GM23338 (cell line): ENCODE data around the gene NRXN2. TPM values are rescaled to one million over a fixed set of nuclear protein-coding genes. Genes with fewer than 3 reads are reported as not detected.

Source experiments
- CREB1 ChIP-seq: fragments of 250-450 bp; sonication (Bioruptor Pico); IDR thresholded peaks from 2 replicates; pipeline ENCODE4 v1.5.0; 2020; ENCODE audit warnings: low read depth, mild to moderate bottlenecking, moderate library complexity
- EZH2 ChIP-seq: fragments of 200-600 bp; sonication (generic); IDR thresholded peaks from one replicate; pipeline ENCODE4 v1.8.0; 2017; ENCODE audit warnings: antibody characterized with exemption, mild to moderate bottlenecking, low read depth; ENCODE audit not compliant: unreplicated experiment
- POLR2AphosphoS5 ChIP-seq: IDR thresholded peaks from 2 replicates; pipeline ENCODE4 v1.6.1; 2016; ENCODE audit warnings: antibody characterized with exemption, low read depth
- STAT1 ChIP-seq: IDR thresholded peaks from one replicate; pipeline ENCODE4 v1.6.1; 2016; ENCODE audit warnings: antibody characterized with exemption; ENCODE audit not compliant: unreplicated experiment
- ZNF114 ChIP-seq: fragments of 250-450 bp; sonication (Bioruptor Pico); IDR thresholded peaks from 2 replicates; pipeline ENCODE4 v1.5.0; 2020; ENCODE audit warnings: mild to moderate bottlenecking, moderate library complexity
- ZNF331 ChIP-seq: fragments of 250-450 bp; sonication (Bioruptor Pico); IDR thresholded peaks from 2 replicates; pipeline ENCODE4 v1.5.0; 2020; ENCODE audit warnings: low read depth, mild to moderate bottlenecking, moderate library complexity
- polyA plus RNA-seq: library from polyadenylated mRNA; unstranded; fragments of >200 nt; fragmentation: Nextera tagmentation; extraction: Ambion mirVana; gene quantifications from 2 replicates; pipeline ENCODE4 v1.2.1, GENCODE V29; 2016
- total RNA-seq: library from RNA; depleted of rRNA; stranded (reverse); fragments of >200 nt; shearing (Covaris generic); gene quantifications from 2 replicates; pipeline ENCODE4 v1.2.3, GENCODE V29; 2014
- TF ChIP-seq, protein P1 (sequence below): fragments of 250-450 bp; sonication (Bioruptor Pico); IDR thresholded peaks from 2 replicates; pipeline ENCODE4 v1.5.0; 2020; ENCODE audit warnings: mild to moderate bottlenecking, moderate library complexity
- TF ChIP-seq, protein P2 (sequence below), 2 experiments: fragments of 200-600 bp in 1 of 2; sonication (generic) in 1 of 2; conservative IDR thresholded peaks; 2 replicates each; pipeline versions ENCODE4 v1.5.1 to v1.6.1; 2016 to 2017; ENCODE audit warnings: antibody characterized with exemption in 2 of 2, low read depth in 2 of 2, mild to moderate bottlenecking in 2 of 2, moderate library complexity in 1 of 2
- TF ChIP-seq, protein P3 (sequence below): IDR thresholded peaks from 2 replicates; pipeline ENCODE4 v1.6.1; 2016; ENCODE audit warnings: antibody characterized with exemption

The NRXN2 gene
- total and polyA plus RNA-seq, 2 experiments from 2014 or later = 3.4 to 17.0 TPM

DNA sequence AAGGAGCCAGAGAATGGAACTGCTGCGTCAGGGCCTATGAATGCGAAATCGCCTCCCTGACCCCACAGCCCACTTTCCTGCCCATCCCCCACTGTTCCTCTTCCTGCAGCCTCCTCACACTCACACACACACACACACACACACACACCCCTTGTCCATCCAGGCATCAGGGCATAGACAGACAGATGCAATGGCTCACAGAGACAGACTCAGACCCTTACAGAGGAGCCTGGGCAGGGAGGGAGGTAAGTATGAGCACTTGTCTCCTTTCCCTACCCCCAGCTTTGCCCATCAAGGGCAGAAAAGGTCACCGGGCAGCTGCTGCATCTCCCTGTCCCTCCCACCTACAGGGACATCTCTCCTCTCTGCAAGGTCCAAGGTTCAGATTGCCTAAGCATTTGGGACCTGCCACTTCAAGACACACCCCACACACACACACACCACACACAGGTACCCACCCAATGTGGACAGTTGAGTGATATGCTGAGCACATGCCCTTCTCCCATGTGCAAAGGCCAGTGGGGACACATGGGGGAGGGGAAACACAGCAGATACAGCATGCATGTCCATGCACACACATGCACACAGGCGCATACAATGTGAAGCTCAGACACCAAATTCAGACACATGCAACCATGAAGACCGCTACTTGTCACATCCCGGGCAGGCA, 2.0 kb upstream of the NRXN2 start (continued):
- TF ChIP-seq, protein P1, sequence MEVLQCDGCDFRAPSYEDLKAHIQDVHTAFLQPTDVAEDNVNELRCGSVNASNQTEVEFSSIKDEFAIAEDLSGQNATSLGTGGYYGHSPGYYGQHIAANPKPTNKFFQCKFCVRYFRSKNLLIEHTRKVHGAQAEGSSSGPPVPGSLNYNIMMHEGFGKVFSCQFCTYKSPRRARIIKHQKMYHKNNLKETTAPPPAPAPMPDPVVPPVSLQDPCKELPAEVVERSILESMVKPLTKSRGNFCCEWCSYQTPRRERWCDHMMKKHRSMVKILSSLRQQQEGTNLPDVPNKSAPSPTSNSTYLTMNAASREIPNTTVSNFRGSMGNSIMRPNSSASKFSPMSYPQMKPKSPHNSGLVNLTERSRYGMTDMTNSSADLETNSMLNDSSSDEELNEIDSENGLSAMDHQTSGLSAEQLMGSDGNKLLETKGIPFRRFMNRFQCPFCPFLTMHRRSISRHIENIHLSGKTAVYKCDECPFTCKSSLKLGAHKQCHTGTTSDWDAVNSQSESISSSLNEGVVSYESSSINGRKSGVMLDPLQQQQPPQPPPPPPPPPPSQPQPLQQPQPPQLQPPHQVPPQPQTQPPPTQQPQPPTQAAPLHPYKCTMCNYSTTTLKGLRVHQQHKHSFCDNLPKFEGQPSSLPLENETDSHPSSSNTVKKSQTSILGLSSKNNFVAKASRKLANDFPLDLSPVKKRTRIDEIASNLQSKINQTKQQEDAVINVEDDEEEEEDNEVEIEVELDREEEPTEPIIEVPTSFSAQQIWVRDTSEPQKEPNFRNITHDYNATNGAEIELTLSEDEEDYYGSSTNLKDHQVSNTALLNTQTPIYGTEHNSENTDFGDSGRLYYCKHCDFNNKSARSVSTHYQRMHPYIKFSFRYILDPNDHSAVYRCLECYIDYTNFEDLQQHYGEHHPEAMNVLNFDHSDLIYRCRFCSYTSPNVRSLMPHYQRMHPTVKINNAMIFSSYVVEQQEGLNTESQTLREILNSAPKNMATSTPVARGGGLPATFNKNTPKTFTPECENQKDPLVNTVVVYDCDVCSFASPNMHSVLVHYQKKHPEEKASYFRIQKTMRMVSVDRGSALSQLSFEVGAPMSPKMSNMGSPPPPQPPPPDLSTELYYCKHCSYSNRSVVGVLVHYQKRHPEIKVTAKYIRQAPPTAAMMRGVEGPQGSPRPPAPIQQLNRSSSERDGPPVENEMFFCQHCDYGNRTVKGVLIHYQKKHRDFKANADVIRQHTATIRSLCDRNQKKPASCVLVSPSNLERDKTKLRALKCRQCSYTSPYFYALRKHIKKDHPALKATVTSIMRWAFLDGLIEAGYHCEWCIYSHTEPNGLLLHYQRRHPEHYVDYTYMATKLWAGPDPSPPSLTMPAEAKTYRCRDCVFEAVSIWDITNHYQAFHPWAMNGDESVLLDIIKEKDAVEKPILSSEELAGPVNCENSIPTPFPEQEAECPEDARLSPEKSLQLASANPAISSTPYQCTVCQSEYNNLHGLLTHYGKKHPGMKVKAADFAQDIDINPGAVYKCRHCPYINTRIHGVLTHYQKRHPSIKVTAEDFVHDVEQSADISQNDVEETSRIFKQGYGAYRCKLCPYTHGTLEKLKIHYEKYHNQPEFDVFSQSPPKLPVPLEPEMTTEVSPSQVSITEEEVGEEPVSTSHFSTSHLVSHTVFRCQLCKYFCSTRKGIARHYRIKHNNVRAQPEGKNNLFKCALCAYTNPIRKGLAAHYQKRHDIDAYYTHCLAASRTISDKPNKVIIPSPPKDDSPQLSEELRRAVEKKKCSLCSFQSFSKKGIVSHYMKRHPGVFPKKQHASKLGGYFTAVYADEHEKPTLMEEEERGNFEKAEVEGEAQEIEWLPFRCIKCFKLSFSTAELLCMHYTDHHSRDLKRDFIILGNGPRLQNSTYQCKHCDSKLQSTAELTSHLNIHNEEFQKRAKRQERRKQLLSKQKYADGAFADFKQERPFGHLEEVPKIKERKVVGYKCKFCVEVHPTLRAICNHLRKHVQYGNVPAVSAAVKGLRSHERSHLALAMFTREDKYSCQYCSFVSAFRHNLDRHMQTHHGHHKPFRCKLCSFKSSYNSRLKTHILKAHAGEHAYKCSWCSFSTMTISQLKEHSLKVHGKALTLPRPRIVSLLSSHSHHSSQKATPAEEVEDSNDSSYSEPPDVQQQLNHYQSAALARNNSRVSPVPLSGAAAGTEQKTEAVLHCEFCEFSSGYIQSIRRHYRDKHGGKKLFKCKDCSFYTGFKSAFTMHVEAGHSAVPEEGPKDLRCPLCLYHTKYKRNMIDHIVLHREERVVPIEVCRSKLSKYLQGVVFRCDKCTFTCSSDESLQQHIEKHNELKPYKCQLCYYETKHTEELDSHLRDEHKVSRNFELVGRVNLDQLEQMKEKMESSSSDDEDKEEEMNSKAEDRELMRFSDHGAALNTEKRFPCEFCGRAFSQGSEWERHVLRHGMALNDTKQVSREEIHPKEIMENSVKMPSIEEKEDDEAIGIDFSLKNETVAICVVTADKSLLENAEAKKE = no peak
- TF ChIP-seq, protein P2, sequence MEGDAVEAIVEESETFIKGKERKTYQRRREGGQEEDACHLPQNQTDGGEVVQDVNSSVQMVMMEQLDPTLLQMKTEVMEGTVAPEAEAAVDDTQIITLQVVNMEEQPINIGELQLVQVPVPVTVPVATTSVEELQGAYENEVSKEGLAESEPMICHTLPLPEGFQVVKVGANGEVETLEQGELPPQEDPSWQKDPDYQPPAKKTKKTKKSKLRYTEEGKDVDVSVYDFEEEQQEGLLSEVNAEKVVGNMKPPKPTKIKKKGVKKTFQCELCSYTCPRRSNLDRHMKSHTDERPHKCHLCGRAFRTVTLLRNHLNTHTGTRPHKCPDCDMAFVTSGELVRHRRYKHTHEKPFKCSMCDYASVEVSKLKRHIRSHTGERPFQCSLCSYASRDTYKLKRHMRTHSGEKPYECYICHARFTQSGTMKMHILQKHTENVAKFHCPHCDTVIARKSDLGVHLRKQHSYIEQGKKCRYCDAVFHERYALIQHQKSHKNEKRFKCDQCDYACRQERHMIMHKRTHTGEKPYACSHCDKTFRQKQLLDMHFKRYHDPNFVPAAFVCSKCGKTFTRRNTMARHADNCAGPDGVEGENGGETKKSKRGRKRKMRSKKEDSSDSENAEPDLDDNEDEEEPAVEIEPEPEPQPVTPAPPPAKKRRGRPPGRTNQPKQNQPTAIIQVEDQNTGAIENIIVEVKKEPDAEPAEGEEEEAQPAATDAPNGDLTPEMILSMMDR (conservative IDR thresholded peaks at IDR 0.05; ENCODE audit: low read depth in 2 of 2) = no peak
- TF ChIP-seq ZNF331 (CRISPR knock-in tag) (no peak), CREB1 (no peak), EZH2 (no peak), STAT1 (no peak), ZNF114 (CRISPR knock-in tag) (no peak), POLR2AphosphoS5 (no peak)
- TF ChIP-seq, protein P3, sequence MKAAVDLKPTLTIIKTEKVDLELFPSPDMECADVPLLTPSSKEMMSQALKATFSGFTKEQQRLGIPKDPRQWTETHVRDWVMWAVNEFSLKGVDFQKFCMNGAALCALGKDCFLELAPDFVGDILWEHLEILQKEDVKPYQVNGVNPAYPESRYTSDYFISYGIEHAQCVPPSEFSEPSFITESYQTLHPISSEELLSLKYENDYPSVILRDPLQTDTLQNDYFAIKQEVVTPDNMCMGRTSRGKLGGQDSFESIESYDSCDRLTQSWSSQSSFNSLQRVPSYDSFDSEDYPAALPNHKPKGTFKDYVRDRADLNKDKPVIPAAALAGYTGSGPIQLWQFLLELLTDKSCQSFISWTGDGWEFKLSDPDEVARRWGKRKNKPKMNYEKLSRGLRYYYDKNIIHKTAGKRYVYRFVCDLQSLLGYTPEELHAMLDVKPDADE = no peak
